GM18526 (cell line): ENCODE results near the gene PRIMPOL.

Experiments
- POLR2A ChIP-seq: IDR thresholded peaks from 3 replicates; pipeline ENCODE4 v1.6.1; 2011; ENCODE audit not compliant: insufficient read length; ENCODE audit errors: extremely low read depth

Gene PRIMPOL

GRCh38 chr4:184688005-184688404, 38.5 kb downstream of the PRIMPOL start:
- TF ChIP-seq POLR2A = no peak

GRCh38 chr4:184688447-184688846, 38.9 kb downstream of the PRIMPOL start:
- TF ChIP-seq POLR2A = no peak

GRCh38 chr4:184689681-184690080, 40.1 kb downstream of the PRIMPOL start:
- TF ChIP-seq POLR2A = no peak

- no peak for TF ChIP-seq POLR2A
Observed at GRCh38 chr4:184693056-184693455, 43.5 kb downstream of the PRIMPOL start.

GRCh38 chr4:184694412-184694956, 44.9 kb downstream of the PRIMPOL start:
- TF ChIP-seq POLR2A = no peak

- no peak for TF ChIP-seq POLR2A
Observed at GRCh38 chr4:184695178-184695896, 45.8 kb downstream of the PRIMPOL start.

- TF ChIP-seq POLR2A = no peak
Observed at GRCh38 chr4:184697956-184698355, 48.4 kb downstream of the PRIMPOL start.

GRCh38 chr4:184699941-184700340, 50.4 kb downstream of the PRIMPOL start:
- TF ChIP-seq POLR2A = no peak

- no peak for TF ChIP-seq POLR2A
Observed at GRCh38 chr4:184702114-184702513, 52.6 kb downstream of the PRIMPOL start.

GRCh38 chr4:184705692-184706091, 56.2 kb downstream of the PRIMPOL start:
- TF ChIP-seq POLR2A = no peak

GRCh38 chr4:184706453-184706852, 56.9 kb downstream of the PRIMPOL start:
- TF ChIP-seq POLR2A = no peak

GRCh38 chr4:184712322-184712721, 62.8 kb downstream of the PRIMPOL start:
- no peak for TF ChIP-seq POLR2A

- TF ChIP-seq POLR2A = no peak
Observed at GRCh38 chr4:184713887-184714286, 64.3 kb downstream of the PRIMPOL start.

- TF ChIP-seq POLR2A = no peak
Observed at GRCh38 chr4:184715526-184715925, 66.0 kb downstream of the PRIMPOL start.

- no peak for TF ChIP-seq POLR2A
Observed at GRCh38 chr4:184719407-184719806, 69.9 kb downstream of the PRIMPOL start.

- no peak for TF ChIP-seq POLR2A
Observed at GRCh38 chr4:184721254-184721653, 71.7 kb downstream of the PRIMPOL start.

GRCh38 chr4:184722798-184723197, 73.3 kb downstream of the PRIMPOL start:
- no peak for TF ChIP-seq POLR2A
